Keratinocyte (primary cell): ENCODE results near the gene TRNAU1AP. TPM values are rescaled to one million over a fixed set of nuclear protein-coding genes. Genes with fewer than 3 reads are reported as not detected.

Experiments
- DNase-seq: peaks from one replicate; pipeline ENCODE4 v3.0.0-alpha.2; 2011; ENCODE audit warnings: low read depth, missing footprints, low spot score
- FAIRE-seq: peaks from 2 replicates; lab custom pipeline; 2011; peaks lifted over from hg19 to GRCh38; lab: Jason Lieb, UNC
- H2AFZ ChIP-seq: 2 replicates; pipeline ENCODE4 v1.6.0; 2012; ENCODE audit warnings: low read length, control low read depth, inconsistent platforms; ENCODE audit not compliant: control insufficient read depth
- H3K27ac ChIP-seq: 2 replicates; pipeline ENCODE4 v1.5.1; 2011; ENCODE audit warnings: low read length; ENCODE audit not compliant: control insufficient read depth, insufficient read depth
- H3K27me3 ChIP-seq: 3 replicates; pipeline ENCODE4 v1.6.0; 2011; ENCODE audit warnings: low read length; ENCODE audit not compliant: control insufficient read depth, insufficient read depth; ENCODE audit errors: extremely low read depth
- H3K36me3 ChIP-seq, 2 experiments: 2 replicates in 1 of 2; 3 replicates in 1 of 2; pipeline ENCODE4 v1.5.1; 2011; ENCODE audit warnings: low read length in 2 of 2, mild to moderate bottlenecking in 1 of 2; ENCODE audit not compliant: control insufficient read depth in 2 of 2, insufficient read depth in 2 of 2; ENCODE audit errors: extremely low read depth in 1 of 2
- H3K4me1 ChIP-seq: 3 replicates; pipeline ENCODE4 v1.5.1; 2011; ENCODE audit warnings: low read length; ENCODE audit not compliant: control insufficient read depth, insufficient read depth; ENCODE audit errors: extremely low read depth
- H3K4me2 ChIP-seq: 3 replicates; pipeline ENCODE4 v1.6.0; 2011; ENCODE audit warnings: low read depth, low read length; ENCODE audit not compliant: control insufficient read depth, insufficient read depth; ENCODE audit errors: extremely low read depth
- H3K4me3 ChIP-seq, 3 experiments: fragments of 200-600 bp in 1 of 3; sonication (generic) in 1 of 3; 2 replicates in 2 of 3; 3 replicates in 1 of 3; pipeline ENCODE4 v1.5.1; 2011 to 2016; ENCODE audit warnings: low read length in 3 of 3, mild to moderate bottlenecking in 3 of 3, control low read depth in 2 of 3, inconsistent platforms in 1 of 3, low read depth in 1 of 3, mixed read lengths in 1 of 3, mixed run types in 1 of 3, moderate library complexity in 1 of 3; ENCODE audit not compliant: control insufficient read depth in 2 of 3, insufficient read depth in 2 of 3; ENCODE audit errors: extremely low read depth in 1 of 3
- H3K79me2 ChIP-seq: 2 replicates; pipeline ENCODE4 v1.6.0; 2012; ENCODE audit warnings: low read length; ENCODE audit not compliant: control insufficient read depth, insufficient read depth
- H3K9ac ChIP-seq: 3 replicates; pipeline ENCODE4 v1.6.0; 2011; ENCODE audit warnings: low read length; ENCODE audit not compliant: control insufficient read depth, insufficient read depth; ENCODE audit errors: extremely low read depth
- H3K9me1 ChIP-seq: 3 replicates; pipeline ENCODE4 v1.6.0; 2011; ENCODE audit warnings: low read length; ENCODE audit not compliant: control insufficient read depth, insufficient read depth; ENCODE audit errors: extremely low read depth
- H3K9me3 ChIP-seq: 2 replicates; pipeline ENCODE4 v1.5.1; 2012; ENCODE audit warnings: low read depth, low read length; ENCODE audit not compliant: control insufficient read depth
- H4K20me1 ChIP-seq: 3 replicates; pipeline ENCODE4 v1.6.0; 2011; ENCODE audit warnings: low read length; ENCODE audit not compliant: control insufficient read depth, insufficient read depth; ENCODE audit errors: extremely low read depth
- EZH2 ChIP-seq: IDR thresholded peaks from one replicate; pipeline ENCODE4 v1.6.1; 2012; ENCODE audit warnings: inconsistent platforms, mild to moderate bottlenecking, low read length, moderate library complexity
- dilution Hi-C: fragments of 300-500 bp; cut with MboI; formaldehyde crosslinking; loops from one replicate; pipeline ENCODE4 v1.7.0; 2020; ENCODE audit warnings: low sequenced_read_pairs; ENCODE audit not compliant: extremely low pct_ligation_motif_present
- polyA plus RNA-seq, 5 experiments: library from polyadenylated mRNA; depleted of rRNA in 3 of 5; stranded (reverse) in 3 of 5; stranded (forward) in 1 of 5; unstranded in 1 of 5; fragments of >200 nt; gene quantifications; 1 replicate in 1 of 5; 2 replicates in 3 of 5; 3 replicates in 1 of 5; pipeline versions ENCODE4 v1.2.1 to v1.2.3, GENCODE V29; 2011 to 2012; ENCODE audit warnings: missing spikeins in 2 of 5, low read depth in 1 of 5, low replicate concordance in 1 of 5
- TF ChIP-seq, protein P1 (sequence below), 3 experiments: IDR thresholded peaks in 1 of 3; conservative IDR thresholded peaks in 1 of 3; optimal IDR thresholded peaks in 1 of 3; 2 replicates in 2 of 3; 3 replicates in 1 of 3; pipeline versions ENCODE3 to v1.5.1; 2011; ENCODE audit warnings: low read length in 3 of 3, mild to moderate bottlenecking in 3 of 3, moderate library complexity in 2 of 3, control low read depth in 1 of 3, inconsistent platforms in 1 of 3; ENCODE audit not compliant: insufficient read depth in 2 of 3; ENCODE audit errors: extremely low read depth in 1 of 3

The TRNAU1AP gene
- polyA plus RNA-seq, 1 donor (not counting 4 experiments of a cell fraction or from before 2014, with no cell fraction given): 43.5 TPM

DNA sequence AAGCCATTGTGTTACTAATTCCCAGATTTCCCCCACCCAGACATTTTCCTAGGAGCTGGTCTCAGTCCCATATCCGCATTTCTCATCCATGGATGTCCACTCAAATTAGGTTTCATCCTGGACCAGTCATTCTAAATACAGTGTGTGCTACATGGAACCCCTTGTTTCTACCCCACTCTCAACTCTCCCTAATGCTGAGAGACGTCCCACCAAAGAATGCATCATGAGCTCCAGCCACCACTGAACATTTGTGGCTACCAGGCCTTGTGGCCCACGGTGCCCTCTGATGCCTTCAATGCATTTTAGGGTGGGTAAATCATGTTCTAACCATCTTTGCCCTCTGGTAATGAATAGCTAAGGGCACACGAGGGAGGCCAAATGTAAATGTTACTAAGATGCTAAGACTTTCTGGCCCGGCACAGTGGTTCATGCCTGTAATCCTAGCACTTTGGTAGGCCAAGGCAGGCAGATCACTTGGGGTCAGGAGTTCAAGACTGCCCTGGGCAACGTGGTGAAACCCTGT is 25.9 kb downstream of the TRNAU1AP start:
- dilution Hi-C loops: no loop called here
- H3K36me3 ChIP-seq: peaks cover 21 to 32% of the 10 kb centered on the region in 2 experiments

DNA sequence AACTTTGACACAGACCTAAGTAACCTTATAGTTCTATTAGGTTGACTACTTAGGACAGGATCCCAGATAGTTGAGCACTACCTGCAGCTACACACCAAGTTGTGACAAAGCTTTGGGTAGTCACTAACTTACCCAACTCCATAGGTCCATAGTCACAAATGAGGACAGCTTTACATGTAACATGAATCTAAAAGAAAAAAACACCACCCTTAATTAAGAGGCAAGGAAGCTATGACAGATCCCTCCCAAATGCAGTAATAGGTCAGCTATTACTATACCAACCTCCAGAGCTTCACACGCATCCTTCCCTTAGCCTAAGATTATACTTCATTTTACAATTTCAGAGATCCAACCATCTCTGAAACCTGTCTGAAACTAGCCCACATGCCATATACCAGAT is 26.5 kb downstream of the TRNAU1AP start:
- FAIRE-seq (no peak), DNase-seq (peak; percentile 46)
- peaks cover 27% of the 10 kb centered on the region for H4K20me1 ChIP-seq
- H3K79me2 ChIP-seq: peaks cover 29% of the 10 kb centered on the region
- TF ChIP-seq, protein P1, sequence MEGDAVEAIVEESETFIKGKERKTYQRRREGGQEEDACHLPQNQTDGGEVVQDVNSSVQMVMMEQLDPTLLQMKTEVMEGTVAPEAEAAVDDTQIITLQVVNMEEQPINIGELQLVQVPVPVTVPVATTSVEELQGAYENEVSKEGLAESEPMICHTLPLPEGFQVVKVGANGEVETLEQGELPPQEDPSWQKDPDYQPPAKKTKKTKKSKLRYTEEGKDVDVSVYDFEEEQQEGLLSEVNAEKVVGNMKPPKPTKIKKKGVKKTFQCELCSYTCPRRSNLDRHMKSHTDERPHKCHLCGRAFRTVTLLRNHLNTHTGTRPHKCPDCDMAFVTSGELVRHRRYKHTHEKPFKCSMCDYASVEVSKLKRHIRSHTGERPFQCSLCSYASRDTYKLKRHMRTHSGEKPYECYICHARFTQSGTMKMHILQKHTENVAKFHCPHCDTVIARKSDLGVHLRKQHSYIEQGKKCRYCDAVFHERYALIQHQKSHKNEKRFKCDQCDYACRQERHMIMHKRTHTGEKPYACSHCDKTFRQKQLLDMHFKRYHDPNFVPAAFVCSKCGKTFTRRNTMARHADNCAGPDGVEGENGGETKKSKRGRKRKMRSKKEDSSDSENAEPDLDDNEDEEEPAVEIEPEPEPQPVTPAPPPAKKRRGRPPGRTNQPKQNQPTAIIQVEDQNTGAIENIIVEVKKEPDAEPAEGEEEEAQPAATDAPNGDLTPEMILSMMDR (optimal IDR thresholded peaks at IDR 0.05 in 1 of 3, IDR thresholded peaks at IDR 0.05 in 1 of 3, conservative IDR thresholded peaks at IDR 0.05 in 1 of 3; ENCODE audit: extremely low read depth in 1 of 3, insufficient read depth in 2 of 3, low read length in 3 of 3): no peak
- no peak for TF ChIP-seq EZH2
- no peak overlapping the region for H2AFZ ChIP-seq
- H3K27me3 ChIP-seq: no peaks in the 10 kb centered on the region
- peaks cover 21 to 32% of the 10 kb centered on the region in 2 experiments for H3K36me3 ChIP-seq
- dilution Hi-C loops: no loop called here
- peak overlapping the region; percentile 85 for H3K9ac ChIP-seq
- peak overlapping the region in 2 of 3 experiments; percentile 84 to 88 for H3K4me3 ChIP-seq
- H3K4me1 ChIP-seq: peaks cover 29% of the 10 kb centered on the region
- H3K27ac ChIP-seq: peak overlapping the region; percentile 4
- peaks cover 6% of the 10 kb centered on the region for H3K9me1 ChIP-seq
- H3K9me3 ChIP-seq: no peaks in the 10 kb centered on the region
- peak overlapping the region; percentile 99 for H3K4me2 ChIP-seq

More for the DNA sequence above, 25.9 kb downstream of the TRNAU1AP start:
- Histone ChIP-seq H3K4me1 (peaks cover 32% of the 10 kb centered on the region), H3K4me3 (no peak overlapping the region), H3K27ac (peak overlapping the region; percentile 14), H3K27me3 (no peaks in the 10 kb centered on the region), H2AFZ (no peak overlapping the region), H3K9me1 (peaks cover 6% of the 10 kb centered on the region), H3K9me3 (no peaks in the 10 kb centered on the region), H4K20me1 (peaks cover 27% of the 10 kb centered on the region), H3K4me2 (peak overlapping the region; percentile 16), H3K9ac (no peak overlapping the region), H3K79me2 (peaks cover 29% of the 10 kb centered on the region)
- DNase-seq: no peak
- TF ChIP-seq EZH2: no peak
- TF ChIP-seq, protein P1 (optimal IDR thresholded peaks at IDR 0.05 in 1 of 3, IDR thresholded peaks at IDR 0.05 in 1 of 3, conservative IDR thresholded peaks at IDR 0.05 in 1 of 3; ENCODE audit: extremely low read depth in 1 of 3, insufficient read depth in 2 of 3, low read length in 3 of 3): no peak
- FAIRE-seq: no peak
